Uterus (tissue), 4 donors: Measurements from ENCODE around the gene ZNF492. TPM values are rescaled to one million over a fixed set of nuclear protein-coding genes. Genes with fewer than 3 reads are reported as not detected.

Experiments
- DNase-seq, 2 donors: peaks; one replicate each; pipeline ENCODE4 v3.0.0-alpha.2; 2019 to 2020
- H3K27ac ChIP-seq, 2 donors: fragments of 200-600 bp; sonication (generic); 1 replicate in 1 of 2; 2 replicates in 1 of 2; pipeline ENCODE4 v1.5.1; 2016 to 2018
- H3K27me3 ChIP-seq, 2 donors: fragments of 200-600 bp; sonication (generic); one replicate each; pipeline ENCODE4 v1.5.1; 2018 to 2019; ENCODE audit warnings: control low read depth in 1 of 2
- H3K36me3 ChIP-seq, 2 donors: fragments of 200-600 bp; sonication (generic); one replicate each; pipeline ENCODE4 v1.5.1; 2019; ENCODE audit warnings: control low read depth in 1 of 2
- H3K4me1 ChIP-seq, 2 donors: fragments of 200-600 bp; sonication (generic); one replicate each; pipeline ENCODE4 v1.5.1; 2018 to 2019; ENCODE audit warnings: control low read depth in 1 of 2
- H3K4me3 ChIP-seq, 2 donors: fragments of 200-600 bp; sonication (generic); 1 replicate in 1 of 2; 2 replicates in 1 of 2; pipeline ENCODE4 v1.5.1; 2018 to 2019; ENCODE audit warnings: mild to moderate bottlenecking in 1 of 2
- H3K9me3 ChIP-seq, 2 donors: fragments of 200-600 bp; sonication (generic); one replicate each; pipeline ENCODE4 v1.5.1; 2019; ENCODE audit warnings: control low read depth in 1 of 2
- CTCF ChIP-seq, 4 experiments: fragments of 200-600 bp in 2 of 4; fragments of 450-650 bp in 2 of 4; sonication (generic) in 2 of 4; IDR thresholded peaks; one replicate each; pipeline ENCODE4 v1.5.1; 2016 to 2019; ENCODE audit warnings: antibody characterized with exemption in 4 of 4, mild to moderate bottlenecking in 2 of 4, moderate library complexity in 1 of 4
- POLR2A ChIP-seq, 2 donors: fragments of 450-650 bp; IDR thresholded peaks; one replicate each; pipeline ENCODE4 v1.6.1; 2016; ENCODE audit warnings: antibody characterized with exemption in 2 of 2, mild to moderate bottlenecking in 1 of 2, moderate library complexity in 1 of 2
- intact Hi-C: fragments of 100-400 bp; cut with DNase I; formaldehyde crosslinking; loops from one replicate; pipeline ENCODE4 v1.15.1; 2023; ENCODE audit warnings: low total_unique reads
- total RNA-seq, 4 donors: library from RNA; depleted of rRNA in 3 of 4; stranded (reverse); fragments of >200 nt in 3 of 4; gene quantifications; one replicate each; pipeline versions ENCODE4 v1.1.0 to v1.2.4, GENCODE V29; 2014 to 2023
- donor health status: DM: yes; HTN: yes; CAD: no.

Gene ZNF492
- total RNA-seq, 4 donors from 2014 or later: 0.51 to 2.9 (median 0.95) TPM; not detected in 1

- no peak overlapping the region for H3K4me3 ChIP-seq
- intact Hi-C loops: no loop called here
- no peak overlapping the region for H3K27ac ChIP-seq
- H3K27me3 ChIP-seq: no peaks in the 10 kb centered on the region
- H3K4me1 ChIP-seq: no peaks in the 10 kb centered on the region
- TF ChIP-seq POLR2A (IDR thresholded peaks at IDR 0.05) (no peak), CTCF (IDR thresholded peaks at IDR 0.05) (no peak)
- no peaks in the 10 kb centered on the region for H3K36me3 ChIP-seq
- no peaks in the 10 kb centered on the region for H3K9me3 ChIP-seq
- no peak for DNase-seq
These were observed 31.4 kb upstream of the ZNF492 start for GRCh38 chr19:22602631-22603272.

- Histone ChIP-seq H3K27me3 (no peaks in the 10 kb centered on the region), H3K4me1 (no peaks in the 10 kb centered on the region), H3K36me3 (no peaks in the 10 kb centered on the region), H3K9me3 (no peaks in the 10 kb centered on the region), H3K27ac (no peak overlapping the region), H3K4me3 (no peak overlapping the region)
- intact Hi-C loops: no loop called here
- TF ChIP-seq CTCF (IDR thresholded peaks at IDR 0.05) (no peak), POLR2A (IDR thresholded peaks at IDR 0.05) (no peak)
- DNase-seq: no peak
These were observed 30.3 kb upstream of the ZNF492 start for GRCh38 chr19:22603518-22604440.

- H3K36me3 ChIP-seq: no peaks in the 10 kb centered on the region
- intact Hi-C loops: no loop called here
- H3K27ac ChIP-seq: no peak overlapping the region
- H3K4me3 ChIP-seq: no peak overlapping the region
- no peak for TF ChIP-seq CTCF (IDR thresholded peaks at IDR 0.05)
- TF ChIP-seq POLR2A (IDR thresholded peaks at IDR 0.05): no peak
- H3K27me3 ChIP-seq: no peaks in the 10 kb centered on the region
- no peak for DNase-seq
- no peaks in the 10 kb centered on the region for H3K4me1 ChIP-seq
- no peaks in the 10 kb centered on the region for H3K9me3 ChIP-seq
These were observed 29.4 kb upstream of the ZNF492 start for GRCh38 chr19:22604571-22605274.

- no peak for DNase-seq
- no peaks in the 10 kb centered on the region for H3K4me1 ChIP-seq
- H3K4me3 ChIP-seq: no peak overlapping the region
- H3K36me3 ChIP-seq: no peaks in the 10 kb centered on the region
- intact Hi-C loops: no loop called here
- H3K27me3 ChIP-seq: no peaks in the 10 kb centered on the region
- H3K9me3 ChIP-seq: no peaks in the 10 kb centered on the region
- H3K27ac ChIP-seq: no peak overlapping the region
- TF ChIP-seq POLR2A (IDR thresholded peaks at IDR 0.05) (no peak), CTCF (IDR thresholded peaks at IDR 0.05) (no peak)
These were observed 28.6 kb upstream of the ZNF492 start for GRCh38 chr19:22605275-22606211.
